ENCODE measurements around the gene ZNRF3. TPM values are rescaled to one million over a fixed set of nuclear protein-coding genes. Genes with fewer than 3 reads are reported as not detected.

The ZNRF3 gene
- polyA plus RNA-seq, 1 donor (not counting 4 experiments of a cell fraction or from before 2014, with no cell fraction given): 2.6 TPM

- no peak overlapping the region for H3K9ac ChIP-seq (ENCODE audit: control insufficient read depth, extremely low read depth, insufficient read depth, low read length)
- no peaks in the 10 kb centered on the region for H3K9me1 ChIP-seq (ENCODE audit: control insufficient read depth, extremely low read depth, insufficient read depth, low read length)
- DNase-seq (ENCODE audit: low read depth, low spot score) (no peak), FAIRE-seq (no peak)
- H3K4me2 ChIP-seq (ENCODE audit: control insufficient read depth, extremely low read depth, insufficient read depth, low read depth, low read length): no peak overlapping the region
- H3K4me1 ChIP-seq (ENCODE audit: control insufficient read depth, extremely low read depth, insufficient read depth, low read length): no peaks in the 10 kb centered on the region
- no peaks in the 10 kb centered on the region for H4K20me1 ChIP-seq (ENCODE audit: control insufficient read depth, extremely low read depth, insufficient read depth, low read length)
- no peak for TF ChIP-seq CTCF (optimal IDR thresholded peaks at IDR 0.05 in 1 of 3, IDR thresholded peaks at IDR 0.05 in 1 of 3, conservative IDR thresholded peaks at IDR 0.05 in 1 of 3; ENCODE audit: extremely low read depth in 1 of 3, insufficient read depth in 2 of 3, low read length in 3 of 3)
- TF ChIP-seq EZH2 (IDR thresholded peaks at IDR 0.05; ENCODE audit: low read length): no peak
- no peaks in the 10 kb centered on the region for H3K36me3 ChIP-seq (ENCODE audit: control insufficient read depth in 2 of 2, extremely low read depth in 1 of 2, insufficient read depth in 2 of 2, low read length in 2 of 2)
- no peak overlapping the region for H3K4me3 ChIP-seq (ENCODE audit: control insufficient read depth in 2 of 3, extremely low read depth in 1 of 3, insufficient read depth in 2 of 3, low read depth in 1 of 3, low read length in 3 of 3)
- no peaks in the 10 kb centered on the region for H3K79me2 ChIP-seq (ENCODE audit: control insufficient read depth, insufficient read depth, low read length)
- H2AFZ ChIP-seq (ENCODE audit: control insufficient read depth, low read length): no peak overlapping the region
- H3K27ac ChIP-seq (ENCODE audit: control insufficient read depth, insufficient read depth, low read length): no peak overlapping the region
- H3K27me3 ChIP-seq (ENCODE audit: control insufficient read depth, extremely low read depth, insufficient read depth, low read length): no peaks in the 10 kb centered on the region
- dilution Hi-C loops (cut with MboI; ENCODE audit: extremely low pct_ligation_motif_present, low sequenced_read_pairs): no loop called here
- no peaks in the 10 kb centered on the region for H3K9me3 ChIP-seq (ENCODE audit: control insufficient read depth, low read depth, low read length)
Observed at GRCh38 chr22:29056472-29056871, 173.1 kb downstream of the ZNRF3 start.

GRCh38 chr22:29060251-29060869 lies 177.0 kb downstream of the ZNRF3 start:
- dilution Hi-C loops (cut with MboI; ENCODE audit: extremely low pct_ligation_motif_present, low sequenced_read_pairs): no loop called here
- H3K9me1 ChIP-seq (ENCODE audit: control insufficient read depth, extremely low read depth, insufficient read depth, low read length): no peaks in the 10 kb centered on the region
- H3K27ac ChIP-seq (ENCODE audit: control insufficient read depth, insufficient read depth, low read length): no peak overlapping the region
- H3K4me2 ChIP-seq (ENCODE audit: control insufficient read depth, extremely low read depth, insufficient read depth, low read depth, low read length): no peak overlapping the region
- no peak overlapping the region for H2AFZ ChIP-seq (ENCODE audit: control insufficient read depth, low read length)
- no peaks in the 10 kb centered on the region for H3K79me2 ChIP-seq (ENCODE audit: control insufficient read depth, insufficient read depth, low read length)
- H3K27me3 ChIP-seq (ENCODE audit: control insufficient read depth, extremely low read depth, insufficient read depth, low read length): no peaks in the 10 kb centered on the region
- FAIRE-seq (no peak), DNase-seq (ENCODE audit: low read depth, low spot score) (no peak)
- no peaks in the 10 kb centered on the region for H3K9me3 ChIP-seq (ENCODE audit: control insufficient read depth, low read depth, low read length)
- no peaks in the 10 kb centered on the region for H3K4me1 ChIP-seq (ENCODE audit: control insufficient read depth, extremely low read depth, insufficient read depth, low read length)
- H3K36me3 ChIP-seq (ENCODE audit: control insufficient read depth in 2 of 2, extremely low read depth in 1 of 2, insufficient read depth in 2 of 2, low read length in 2 of 2): no peaks in the 10 kb centered on the region
- no peak overlapping the region for H3K9ac ChIP-seq (ENCODE audit: control insufficient read depth, extremely low read depth, insufficient read depth, low read length)
- no peak for TF ChIP-seq EZH2 (IDR thresholded peaks at IDR 0.05; ENCODE audit: low read length)
- no peak for TF ChIP-seq CTCF (optimal IDR thresholded peaks at IDR 0.05 in 1 of 3, IDR thresholded peaks at IDR 0.05 in 1 of 3, conservative IDR thresholded peaks at IDR 0.05 in 1 of 3; ENCODE audit: extremely low read depth in 1 of 3, insufficient read depth in 2 of 3, low read length in 3 of 3)
- H4K20me1 ChIP-seq (ENCODE audit: control insufficient read depth, extremely low read depth, insufficient read depth, low read length): no peaks in the 10 kb centered on the region
- no peak overlapping the region for H3K4me3 ChIP-seq (ENCODE audit: control insufficient read depth in 2 of 3, extremely low read depth in 1 of 3, insufficient read depth in 2 of 3, low read depth in 1 of 3, low read length in 3 of 3)
